HG03342 (cell line): ENCODE results near the gene UMOD.

ENCODE experiments used
- ATAC-seq: cut with Tn5 transposase; IDR thresholded peaks from one replicate; pipeline ENCODE4 v1.9.1; 2021; ENCODE audit warnings: mild to moderate bottlenecking, moderate library complexity; ENCODE audit not compliant: unreplicated experiment

UMOD gene

GRCh38 chr16:20302389-20302788 is 50.1 kb downstream of the UMOD start:
- ATAC-seq, result no peak

GRCh38 chr16:20301840-20302239 is 50.7 kb downstream of the UMOD start:
- ATAC-seq, result no peak

GRCh38 chr16:20300312-20301097 is 52.0 kb downstream of the UMOD start:
- ATAC-seq, result peak; percentile 65

- no peak for ATAC-seq
Measured at GRCh38 chr16:20298452-20298851, 54.1 kb downstream of the UMOD start.

GRCh38 chr16:20291208-20292206 is 61.0 kb downstream of the UMOD start:
- ATAC-seq, result no peak

GRCh38 chr16:20289571-20289970 is 62.9 kb downstream of the UMOD start:
- no peak for ATAC-seq

GRCh38 chr16:20285993-20286499 is 66.5 kb downstream of the UMOD start:
- ATAC-seq, result no peak
